Adrenal gland (tissue), 5 donors: ENCODE results near the gene GNAI3.

Experiments
- CTCF ChIP-seq, 6 experiments: fragments of 450-650 bp in 4 of 6; fragments of 200-600 bp in 2 of 6; sonication (generic) in 1 of 6; IDR thresholded peaks; 1 replicate in 5 of 6; 2 replicates in 1 of 6; pipeline versions ENCODE4 v1.5.1 to v1.8.0; 2016 to 2021; ENCODE audit warnings: antibody characterized with exemption in 6 of 6, mild to moderate bottlenecking in 2 of 6, moderate library complexity in 1 of 6
- POLR2A ChIP-seq, 2 donors: fragments of 450-650 bp; IDR thresholded peaks; one replicate each; pipeline ENCODE4 v1.6.1; 2017; ENCODE audit warnings: antibody characterized with exemption in 2 of 2, mild to moderate bottlenecking in 2 of 2, moderate library complexity in 1 of 2
- donor health status: DM: no; HTN: no; CAD: no.

GRCh38 chr1:109500941-109501381, 47.5 kb upstream of the GNAI3 start:
- TF ChIP-seq CTCF (IDR thresholded peaks at IDR 0.05) (no peak), POLR2A (IDR thresholded peaks at IDR 0.05) (no peak)
